IMR-90 (cell line): ENCODE measurements around the gene PARP1. TPM values are rescaled to one million over a fixed set of nuclear protein-coding genes. Genes with fewer than 3 reads are reported as not detected.

Experiments
- ATAC-seq: fragments of 200-7000 bp; cut with Tn5 transposase; 2 replicates; pipeline ENCODE4 v1.9.1; 2020; ENCODE audit warnings: low read depth, mild to moderate bottlenecking, moderate library complexity
- BruUV-seq: library from RNA; stranded (reverse); fragments of 400-500 nt; replicated peaks from 2 replicates; lab custom pipeline; 2021; lab: Mats Ljungman, UMichigan
- CTCF ChIA-PET: fragments of 300-600 bp; formaldehyde crosslinking; extraction: SDS; loops from one replicate; lab custom pipeline; 2021; ENCODE audit warnings: antibody characterized with exemption; lab: Yijun Ruan, JAX
- POLR2A ChIA-PET: fragments of 300-600 bp; sonication (Branson Sonifier 250); formaldehyde crosslinking; loops from one replicate; lab custom pipeline; 2022; ENCODE audit warnings: antibody characterized with exemption; ENCODE audit not compliant: unreplicated experiment; lab: Charles Lee
- DNase-seq: peaks from one replicate; pipeline ENCODE4 v3.0.0; 2013
- H2AFZ ChIP-seq: replicated peaks from 2 replicates; pipeline ENCODE3; 2013; ENCODE audit warnings: low read length, mild to moderate bottlenecking; ENCODE audit not compliant: poor library complexity
- H2AK5ac ChIP-seq: 2 replicates; pipeline ENCODE4 v1.6.1; 2013; ENCODE audit warnings: low read depth, low read length, inconsistent platforms
- H2AK9ac ChIP-seq: replicated peaks from 2 replicates; pipeline ENCODE3; 2013; ENCODE audit warnings: mild to moderate bottlenecking, low read depth, low read length, moderate library complexity; ENCODE audit not compliant: poor library complexity
- H2BK120ac ChIP-seq: 2 replicates; pipeline ENCODE4 v1.6.1; 2013; ENCODE audit warnings: low read depth, low read length, inconsistent platforms
- H2BK15ac ChIP-seq: 3 replicates; pipeline ENCODE4 v1.6.1; 2013; ENCODE audit warnings: low read depth, low read length, inconsistent platforms
- H2BK20ac ChIP-seq: 2 replicates; pipeline ENCODE4 v1.6.1; 2013; ENCODE audit warnings: low read depth, mild to moderate bottlenecking, inconsistent platforms, low read length, moderate library complexity
- H2BK5ac ChIP-seq: 2 replicates; pipeline ENCODE4 v1.6.1; 2013; ENCODE audit warnings: mild to moderate bottlenecking, low read depth, low read length, inconsistent platforms; ENCODE audit not compliant: poor library complexity, severe bottlenecking
- H3K14ac ChIP-seq: replicated peaks from 2 replicates; pipeline ENCODE4 v1.6.1; 2013; ENCODE audit warnings: low read depth, low read length, inconsistent platforms
- H3K18ac ChIP-seq: 2 replicates; pipeline ENCODE4 v1.6.1; 2013; ENCODE audit warnings: low read depth, low read length, control low read depth
- H3K23ac ChIP-seq: 2 replicates; pipeline ENCODE4 v1.6.1; 2013; ENCODE audit warnings: low read depth, low read length, inconsistent platforms
- H3K27ac ChIP-seq: 2 replicates; pipeline ENCODE4 v1.5.1; 2013; ENCODE audit warnings: mild to moderate bottlenecking, control low read depth, low read length; ENCODE audit not compliant: insufficient read depth
- H3K27me3 ChIP-seq: 2 replicates; pipeline ENCODE4 v1.6.1; 2013; ENCODE audit warnings: low read length; ENCODE audit not compliant: control insufficient read depth, insufficient read depth
- H3K36me3 ChIP-seq: 2 replicates; pipeline ENCODE4 v1.6.1; 2013; ENCODE audit warnings: low read length, mixed read lengths; ENCODE audit not compliant: control insufficient read depth, insufficient read depth
- H3K4ac ChIP-seq: 2 replicates; pipeline ENCODE4 v1.6.1; 2013; ENCODE audit warnings: low read depth, low read length, inconsistent platforms
- H3K4me1 ChIP-seq: 2 replicates; pipeline ENCODE4 v1.6.1; 2013; ENCODE audit warnings: low read length, mixed read lengths; ENCODE audit not compliant: control insufficient read depth, insufficient read depth
- H3K4me2 ChIP-seq: 2 replicates; pipeline ENCODE4 v1.6.1; 2013; ENCODE audit warnings: low read depth, mild to moderate bottlenecking, control low read depth, low read length, moderate library complexity
- H3K4me3 ChIP-seq: 2 replicates; pipeline ENCODE4 v1.5.1; 2013; ENCODE audit warnings: low read depth, mild to moderate bottlenecking, control low read depth, low read length, moderate library complexity; ENCODE audit not compliant: insufficient read depth
- H3K56ac ChIP-seq: 2 replicates; pipeline ENCODE4 v1.6.1; 2013; ENCODE audit warnings: low read length, inconsistent platforms; ENCODE audit not compliant: insufficient read depth; ENCODE audit errors: extremely low read depth
- H3K79me1 ChIP-seq, 2 experiments: 2 replicates each; pipeline ENCODE4 v1.6.1; 2013; ENCODE audit warnings: low read length in 2 of 2, inconsistent platforms in 1 of 2, low read depth in 1 of 2
- H3K9ac ChIP-seq: 2 replicates; pipeline ENCODE4 v1.6.1; 2013; ENCODE audit warnings: low read depth, low read length, control low read depth
- H3K9me1 ChIP-seq: 2 replicates; pipeline ENCODE4 v1.6.1; 2013; ENCODE audit warnings: low read length, inconsistent platforms; ENCODE audit not compliant: insufficient read depth
- H3K9me3 ChIP-seq: 2 replicates; pipeline ENCODE4 v1.6.1; 2013; ENCODE audit warnings: low read length; ENCODE audit not compliant: control insufficient read depth, insufficient read depth
- H4K20me1 ChIP-seq: 2 replicates; pipeline ENCODE4 v1.6.1; 2013; ENCODE audit warnings: low read length, inconsistent platforms; ENCODE audit not compliant: insufficient read depth
- H4K5ac ChIP-seq: 2 replicates; pipeline ENCODE4 v1.6.1; 2013; ENCODE audit warnings: mild to moderate bottlenecking, low read depth, low read length, control low read depth
- H4K8ac ChIP-seq, 2 experiments: 2 replicates each; pipeline ENCODE4 v1.6.1; 2013; ENCODE audit warnings: low read depth in 2 of 2, low read length in 2 of 2, control low read depth in 1 of 2, inconsistent platforms in 1 of 2
- H4K91ac ChIP-seq: 2 replicates; pipeline ENCODE4 v1.6.1; 2013; ENCODE audit warnings: low read depth, low read length, inconsistent platforms; ENCODE audit not compliant: insufficient read depth
- BHLHE40 ChIP-seq: fragments of 150-350 bp; IDR thresholded peaks from 2 replicates; pipeline ENCODE4 v1.6.1; 2016; ENCODE audit warnings: mild to moderate bottlenecking, low read depth, low read length
- CEBPB ChIP-seq: IDR thresholded peaks from 2 replicates; pipeline ENCODE4 v1.6.1; 2012; ENCODE audit warnings: low read depth, low read length, improper control_type of control experiment
- CHD1 ChIP-seq: IDR thresholded peaks from 2 replicates; pipeline ENCODE4 v1.6.1; 2012; ENCODE audit warnings: low read depth, low read length, improper control_type of control experiment
- FOS ChIP-seq: fragments of 150-350 bp; IDR thresholded peaks from 2 replicates; pipeline ENCODE4 v1.6.1; 2016; ENCODE audit warnings: low read depth, low read length
- MAFK ChIP-seq: IDR thresholded peaks from 2 replicates; pipeline ENCODE4 v1.6.1; 2012; ENCODE audit warnings: low read depth, low read length, improper control_type of control experiment
- MAZ ChIP-seq: IDR thresholded peaks from 2 replicates; pipeline ENCODE4 v1.6.1; 2012; ENCODE audit warnings: low read depth, mild to moderate bottlenecking, low read length, improper control_type of control experiment, moderate library complexity, borderline replicate concordance
- MXI1 ChIP-seq: IDR thresholded peaks from 2 replicates; pipeline ENCODE4 v1.6.1; 2012; ENCODE audit warnings: low read depth, mild to moderate bottlenecking, low read length, moderate library complexity, borderline replicate concordance
- NFE2L2 ChIP-seq: fragments of 150-350 bp; IDR thresholded peaks from 2 replicates; pipeline ENCODE4 v1.6.1; 2016; ENCODE audit warnings: low read depth, mild to moderate bottlenecking, low read length
- POLR2A ChIP-seq: IDR thresholded peaks from 2 replicates; pipeline ENCODE4 v1.6.1; 2012; ENCODE audit warnings: mild to moderate bottlenecking, low read depth, low read length
- RAD21 ChIP-seq: IDR thresholded peaks from 2 replicates; pipeline ENCODE4 v1.6.1; 2012; ENCODE audit warnings: low read length, improper control_type of control experiment
- RCOR1 ChIP-seq: IDR thresholded peaks from 2 replicates; pipeline ENCODE4 v1.6.1; 2012; ENCODE audit warnings: mild to moderate bottlenecking, low read length, improper control_type of control experiment; ENCODE audit not compliant: insufficient replicate concordance
- RFX5 ChIP-seq: IDR thresholded peaks from 2 replicates; pipeline ENCODE4 v1.8.0; 2012; ENCODE audit warnings: low read depth, mild to moderate bottlenecking, low read length, moderate library complexity
- SMC3 ChIP-seq: fragments of 150-350 bp; IDR thresholded peaks from 2 replicates; pipeline ENCODE4 v1.6.1; 2016; ENCODE audit warnings: low read depth, mild to moderate bottlenecking, antibody characterized with exemption, low read length, moderate library complexity
- WGBS, 2 experiments: methylation state at CpG; one replicate each; pipeline versions ENCODE4 v1.1.5 to v1.1.7; 2013; ENCODE audit warnings: missing lambda C conversion rate in 2 of 2; ENCODE audit not compliant: insufficient read length in 1 of 2; ENCODE audit errors: extremely low coverage in 2 of 2; 5-methylcytosine and 5-hydroxymethylcytosine counted together
- dilution Hi-C: fragments of 300-500 bp; cut with HindIII; formaldehyde crosslinking; loops from one replicate; pipeline ENCODE4 v1.14.3; 2018; ENCODE audit warnings: low sequenced_read_pairs; ENCODE audit not compliant: unreplicated experiment
- in situ Hi-C: fragments of 300-500 bp; cut with MboI; formaldehyde crosslinking; loops from 3 replicates; pipeline ENCODE4 v1.14.3; 2019; ENCODE audit warnings: low sequenced_read_pairs, inconsistent platforms, mixed read lengths
- intact Hi-C: fragments of 100-400 bp; cut with micrococcal nuclease; formaldehyde crosslinking; loops from 2 replicates; pipeline ENCODE4 v1.10.0; 2022
- polyA plus RNA-seq, 3 experiments: library from polyadenylated mRNA; depleted of rRNA; stranded (reverse); fragments of >200 nt; gene quantifications; 2 replicates each; pipeline ENCODE4 v1.2.3, GENCODE V29; 2012; ENCODE audit warnings: low replicate concordance in 1 of 3
- total RNA-seq: library from RNA; depleted of rRNA; stranded (reverse); fragments of >200 nt; gene quantifications from 2 replicates; pipeline ENCODE4 v1.2.3, GENCODE V29; 2012
- TF ChIP-seq, protein P1 (sequence below): fragments of 150-350 bp; IDR thresholded peaks from 2 replicates; pipeline ENCODE4 v1.6.1; 2017; ENCODE audit warnings: mild to moderate bottlenecking, antibody characterized with exemption, low read length, low read depth
- TF ChIP-seq, protein P2 (sequence below): conservative IDR thresholded peaks from 2 replicates; pipeline ENCODE4 v1.5.1; 2012; ENCODE audit warnings: mild to moderate bottlenecking, low read depth, low read length, improper control_type of control experiment
- TF ChIP-seq, protein P3 (sequence below): fragments of 150-350 bp; IDR thresholded peaks from 2 replicates; pipeline ENCODE4 v1.6.1; 2016; ENCODE audit warnings: low read depth, mild to moderate bottlenecking, low read length, moderate library complexity, borderline replicate concordance

Gene PARP1
- total and polyA plus RNA-seq, 2 of the 4 experiments (the other 2 are of a cell fraction) = 86.5 to 105 TPM

DNA sequence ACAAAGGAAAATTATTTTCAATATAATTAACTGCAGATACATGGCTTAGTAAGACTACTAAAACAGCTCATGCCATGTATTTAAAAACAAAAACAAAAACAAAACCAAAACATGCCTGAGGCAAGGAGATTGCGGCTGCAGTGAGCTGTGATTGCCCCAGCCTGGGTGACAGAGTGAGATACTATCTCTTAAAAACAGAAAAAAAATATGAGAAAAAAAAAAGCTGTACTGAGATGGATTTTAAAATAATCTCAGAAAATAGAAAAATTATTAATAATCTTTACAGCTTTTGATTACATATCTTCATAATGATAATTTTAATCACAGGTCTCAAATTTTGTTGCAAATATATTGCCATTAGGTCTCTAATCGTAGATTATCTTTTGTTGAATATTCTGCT is 74.9 kb downstream of the PARP1 start:
- no peak overlapping the region for H3K18ac ChIP-seq
- intact Hi-C loops = loop anchor here (2.0 to 10.0 kb wide), 2 partner anchors 128 to 208 kb away; no protein-coding TSS in a partner anchor
- no peak overlapping the region for H3K56ac ChIP-seq
- ATAC-seq (no peak), DNase-seq (no peak)
- no CpG with 5 or more reads among the region's 2 CpGs for WGBS, 2 experiments
- H3K27ac ChIP-seq = no peak overlapping the region
- ChIA-PET POLR2A (no interaction called here), CTCF (interaction anchor here (0.7 to 1.5 kb wide), 6 partner anchors 19 to 207 kb away, joined by 3 to 8 read pairs (median 4); partner anchors contain the start of gene LIN9)
- no peak overlapping the region for H4K8ac ChIP-seq
- no peak overlapping the region for H2AFZ ChIP-seq
- H2BK20ac ChIP-seq = no peak overlapping the region
- no peak overlapping the region for H3K14ac ChIP-seq
- no peaks in the 10 kb centered on the region for H3K27me3 ChIP-seq
- no peak overlapping the region for H3K4me3 ChIP-seq
- H4K20me1 ChIP-seq = no peaks in the 10 kb centered on the region
- H2BK5ac ChIP-seq = no peak overlapping the region
- BruUV-seq = no TSS peak
- H3K23ac ChIP-seq = 0 out of 2 replicates have a peak overlapping the region, but pooled peaks have one; percentile 71
- no peak overlapping the region for H4K5ac ChIP-seq
- H4K91ac ChIP-seq = no peak overlapping the region
- no peaks in the 10 kb centered on the region for H3K9me1 ChIP-seq
- H3K4me1 ChIP-seq = no peaks in the 10 kb centered on the region
- H3K36me3 ChIP-seq = no peaks in the 10 kb centered on the region
- no peak overlapping the region for H3K4ac ChIP-seq
- dilution Hi-C loops = no loop called here
- TF ChIP-seq MAFK = no peak
- no peak for TF ChIP-seq MXI1
- no peak for TF ChIP-seq CEBPB
- TF ChIP-seq RAD21 = no peak
- no peak for TF ChIP-seq BHLHE40
- no peak for TF ChIP-seq MAZ
- no peak for TF ChIP-seq CHD1
- TF ChIP-seq, protein P1, sequence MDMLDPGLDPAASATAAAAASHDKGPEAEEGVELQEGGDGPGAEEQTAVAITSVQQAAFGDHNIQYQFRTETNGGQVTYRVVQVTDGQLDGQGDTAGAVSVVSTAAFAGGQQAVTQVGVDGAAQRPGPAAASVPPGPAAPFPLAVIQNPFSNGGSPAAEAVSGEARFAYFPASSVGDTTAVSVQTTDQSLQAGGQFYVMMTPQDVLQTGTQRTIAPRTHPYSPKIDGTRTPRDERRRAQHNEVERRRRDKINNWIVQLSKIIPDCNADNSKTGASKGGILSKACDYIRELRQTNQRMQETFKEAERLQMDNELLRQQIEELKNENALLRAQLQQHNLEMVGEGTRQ = no peak
- TF ChIP-seq RCOR1 = no peak
- no peak for TF ChIP-seq FOS
- TF ChIP-seq, protein P2, sequence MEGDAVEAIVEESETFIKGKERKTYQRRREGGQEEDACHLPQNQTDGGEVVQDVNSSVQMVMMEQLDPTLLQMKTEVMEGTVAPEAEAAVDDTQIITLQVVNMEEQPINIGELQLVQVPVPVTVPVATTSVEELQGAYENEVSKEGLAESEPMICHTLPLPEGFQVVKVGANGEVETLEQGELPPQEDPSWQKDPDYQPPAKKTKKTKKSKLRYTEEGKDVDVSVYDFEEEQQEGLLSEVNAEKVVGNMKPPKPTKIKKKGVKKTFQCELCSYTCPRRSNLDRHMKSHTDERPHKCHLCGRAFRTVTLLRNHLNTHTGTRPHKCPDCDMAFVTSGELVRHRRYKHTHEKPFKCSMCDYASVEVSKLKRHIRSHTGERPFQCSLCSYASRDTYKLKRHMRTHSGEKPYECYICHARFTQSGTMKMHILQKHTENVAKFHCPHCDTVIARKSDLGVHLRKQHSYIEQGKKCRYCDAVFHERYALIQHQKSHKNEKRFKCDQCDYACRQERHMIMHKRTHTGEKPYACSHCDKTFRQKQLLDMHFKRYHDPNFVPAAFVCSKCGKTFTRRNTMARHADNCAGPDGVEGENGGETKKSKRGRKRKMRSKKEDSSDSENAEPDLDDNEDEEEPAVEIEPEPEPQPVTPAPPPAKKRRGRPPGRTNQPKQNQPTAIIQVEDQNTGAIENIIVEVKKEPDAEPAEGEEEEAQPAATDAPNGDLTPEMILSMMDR = no peak
- TF ChIP-seq RFX5 = no peak
- TF ChIP-seq SMC3 = no peak
- no peak for TF ChIP-seq POLR2A
- TF ChIP-seq, protein P3, sequence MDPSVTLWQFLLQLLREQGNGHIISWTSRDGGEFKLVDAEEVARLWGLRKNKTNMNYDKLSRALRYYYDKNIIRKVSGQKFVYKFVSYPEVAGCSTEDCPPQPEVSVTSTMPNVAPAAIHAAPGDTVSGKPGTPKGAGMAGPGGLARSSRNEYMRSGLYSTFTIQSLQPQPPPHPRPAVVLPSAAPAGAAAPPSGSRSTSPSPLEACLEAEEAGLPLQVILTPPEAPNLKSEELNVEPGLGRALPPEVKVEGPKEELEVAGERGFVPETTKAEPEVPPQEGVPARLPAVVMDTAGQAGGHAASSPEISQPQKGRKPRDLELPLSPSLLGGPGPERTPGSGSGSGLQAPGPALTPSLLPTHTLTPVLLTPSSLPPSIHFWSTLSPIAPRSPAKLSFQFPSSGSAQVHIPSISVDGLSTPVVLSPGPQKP = no peak
- TF ChIP-seq NFE2L2 = no peak
- peak overlapping the region; percentile 61; the same call in 1 of the 2 replicates for H3K4me2 ChIP-seq
- H2AK9ac ChIP-seq = no peak overlapping the region
- H3K9ac ChIP-seq = no peak overlapping the region
- no peak overlapping the region for H2BK15ac ChIP-seq
- H2BK120ac ChIP-seq = no peak overlapping the region
- in situ Hi-C loops = no loop called here
- no peaks in the 10 kb centered on the region for H3K79me1 ChIP-seq
- no peaks in the 10 kb centered on the region for H3K9me3 ChIP-seq
- no peak overlapping the region for H2AK5ac ChIP-seq
